ENCODE measurements around the gene NFATC2.

Gene NFATC2

DNA sequence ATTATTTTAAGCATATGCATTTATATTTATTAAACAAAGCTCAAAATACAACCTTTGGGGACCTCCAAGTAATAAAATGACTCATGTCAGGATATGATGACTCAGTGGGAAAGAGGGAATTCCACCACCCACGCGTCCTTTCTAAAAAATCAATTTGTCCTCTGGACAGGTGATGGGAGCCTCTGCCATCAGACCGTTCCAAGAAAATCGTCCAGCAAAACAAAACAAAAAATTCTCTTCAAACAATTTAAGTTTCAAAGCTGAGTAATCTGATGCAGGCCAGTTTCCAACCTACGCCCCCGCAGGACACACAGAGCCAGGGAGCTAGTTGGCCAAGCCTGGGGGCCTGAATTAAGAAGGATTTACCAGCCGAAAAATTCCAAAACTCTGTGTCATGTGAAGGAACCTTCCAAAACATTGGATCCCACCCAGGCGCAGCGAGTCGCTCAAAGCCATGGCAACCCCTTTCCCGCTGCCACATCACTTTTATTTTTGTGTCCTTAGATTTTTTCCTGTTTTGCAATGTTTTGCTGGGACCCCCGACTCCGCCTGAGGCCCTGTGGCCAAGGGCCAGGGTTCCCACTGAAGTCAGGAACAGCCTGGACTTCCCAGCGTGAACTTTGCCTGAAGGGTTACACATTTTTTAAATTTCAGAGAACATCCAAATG is 95.3 kb downstream of the NFATC2 start:
- intact Hi-C loops (cut with DNase I), result no loop called here
- DNase-seq, result peak in 4 of 42 donors; percentile 30 to 70 (median 52)

DNA sequence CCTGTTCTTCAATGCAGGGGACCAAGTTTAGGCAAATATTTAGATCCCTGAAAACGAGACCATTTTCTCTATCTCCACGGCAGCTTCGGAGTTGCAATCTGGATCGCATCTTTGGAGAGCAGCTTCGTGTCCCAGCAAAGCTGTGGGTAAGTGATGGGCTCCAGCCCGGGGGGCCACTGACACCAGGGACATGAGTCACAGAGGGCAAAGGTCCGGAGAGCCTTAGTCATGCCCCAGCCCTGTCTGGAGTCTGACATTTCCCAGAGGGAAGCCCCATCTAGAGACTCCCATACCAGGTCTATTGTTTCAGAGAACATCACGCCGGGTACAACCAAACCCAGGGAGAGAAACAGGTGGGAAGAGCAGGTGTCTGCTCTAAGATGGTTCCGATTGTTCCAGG is 95.9 kb downstream of the NFATC2 start:
- DNase-seq, result no peak
- intact Hi-C loops (cut with DNase I), result no loop called here

DNA sequence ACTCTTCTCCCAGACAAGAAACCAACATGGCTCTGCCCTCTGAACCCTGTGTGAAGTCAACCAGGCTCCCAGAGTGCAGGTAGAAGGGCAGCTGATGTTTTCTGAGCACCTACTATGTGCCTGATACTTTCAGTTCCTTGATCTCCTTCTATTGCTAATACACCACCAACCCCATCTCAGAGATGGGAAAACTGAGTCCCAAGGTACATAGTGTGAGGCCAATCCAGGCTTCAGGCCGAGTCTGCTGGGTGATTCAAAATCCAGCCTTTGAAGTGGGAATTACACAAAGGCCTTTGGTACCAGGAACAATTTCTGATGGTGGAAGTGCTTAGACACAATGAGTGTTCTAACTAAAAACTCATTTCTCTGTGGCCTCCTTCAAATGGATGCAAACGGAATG is 96.3 kb downstream of the NFATC2 start:
- intact Hi-C loops (cut with DNase I), result no loop called here
- no peak for DNase-seq

DNA sequence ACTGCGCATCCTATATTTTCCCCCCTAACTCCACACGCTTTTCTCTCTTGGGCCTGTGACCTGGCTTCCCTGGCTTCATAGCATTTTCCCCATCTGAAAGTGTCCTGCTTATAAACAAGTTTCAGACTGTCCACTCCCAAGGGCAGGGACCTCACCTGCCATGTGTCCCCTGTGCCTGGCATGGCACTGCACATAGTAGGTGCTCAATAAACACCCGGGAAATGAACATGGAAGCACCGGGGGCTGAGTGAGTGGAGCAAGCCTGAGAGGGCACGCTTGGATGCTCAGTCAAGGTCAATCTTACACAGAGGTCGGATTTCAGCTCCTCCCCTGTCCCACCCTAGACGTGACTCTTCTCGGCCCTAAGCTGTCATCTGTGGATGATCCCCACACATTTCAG is 96.9 kb downstream of the NFATC2 start:
- no peak for DNase-seq
- intact Hi-C loops (cut with DNase I), result no loop called here

DNA sequence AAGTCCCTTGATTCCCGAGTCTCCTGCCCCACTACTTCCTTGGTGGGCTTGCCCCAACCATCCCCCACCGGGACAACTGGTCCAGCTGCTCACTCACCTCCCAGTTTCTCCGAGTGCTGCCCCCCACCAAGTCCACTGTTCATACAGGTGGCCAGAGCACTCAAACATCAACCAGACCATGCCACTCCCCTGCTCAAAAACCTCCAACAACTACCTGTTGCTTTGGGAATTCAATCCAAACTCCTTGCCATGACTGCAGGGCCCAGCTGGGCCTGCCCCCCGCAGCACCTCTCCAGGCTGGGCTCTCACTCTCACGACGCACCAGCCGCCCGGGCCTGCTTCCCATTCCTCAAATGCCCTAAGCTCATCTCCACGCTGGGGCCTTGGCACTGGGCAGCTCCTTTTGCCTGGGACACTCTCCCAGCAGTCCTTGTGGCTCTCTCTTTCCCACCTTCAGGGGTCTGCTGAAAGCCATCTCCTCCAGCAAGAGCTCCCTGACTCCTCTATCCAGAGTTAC is 97.5 kb downstream of the NFATC2 start:
- intact Hi-C loops (cut with DNase I), result no loop called here
- no peak for DNase-seq

GRCh38 chr20:51444467-51444866 is 98.1 kb downstream of the NFATC2 start:
- DNase-seq, result no peak
- intact Hi-C loops (cut with DNase I), result no loop called here

DNA sequence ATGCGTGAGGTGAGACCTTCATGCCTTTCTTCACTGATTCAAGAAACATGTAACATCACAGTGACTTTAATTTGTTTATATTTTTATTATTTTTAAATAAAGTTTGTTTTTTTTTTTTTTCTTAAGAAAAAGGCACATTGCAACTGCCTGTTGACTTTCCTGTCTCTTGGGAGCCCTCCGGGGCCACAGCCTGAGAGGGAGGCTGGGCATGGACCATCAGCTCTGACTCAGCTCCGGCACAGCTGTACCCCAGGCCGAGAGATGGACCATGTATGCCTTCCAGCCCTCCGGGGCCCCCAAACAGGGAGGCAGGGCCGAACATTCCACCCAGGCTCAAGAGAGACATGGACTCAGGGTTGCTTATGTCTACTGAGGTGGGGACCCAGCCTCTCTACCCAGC is 99.9 kb downstream of the NFATC2 start:
- DNase-seq, result no peak
- intact Hi-C loops (cut with DNase I), result no loop called here

DNA sequence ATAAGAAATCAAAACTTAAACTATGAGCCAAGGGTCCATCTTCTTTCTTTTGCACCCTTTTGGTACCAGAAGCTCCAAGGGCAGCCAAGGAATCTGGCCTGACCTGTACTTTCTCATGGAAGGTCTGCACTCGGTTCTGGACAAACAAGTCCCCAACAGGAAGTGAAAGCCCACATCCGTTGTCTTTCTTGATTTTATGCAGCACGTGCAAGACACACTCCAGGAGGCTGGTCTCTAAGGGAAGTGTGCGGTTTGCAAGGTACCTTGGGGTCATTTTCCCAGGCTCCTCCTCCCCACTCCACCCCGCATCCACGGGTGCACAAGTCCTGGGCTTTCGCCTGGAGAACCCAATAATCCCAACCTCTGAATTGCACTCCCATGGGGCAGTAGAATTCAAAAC is 101.9 kb downstream of the NFATC2 start:
- DNase-seq, result no peak
- intact Hi-C loops (cut with DNase I), result no loop called here

GRCh38 chr20:51439160-51439689 is 103.3 kb downstream of the NFATC2 start:
- intact Hi-C loops (cut with DNase I), result no loop called here
- DNase-seq, result no peak

DNA sequence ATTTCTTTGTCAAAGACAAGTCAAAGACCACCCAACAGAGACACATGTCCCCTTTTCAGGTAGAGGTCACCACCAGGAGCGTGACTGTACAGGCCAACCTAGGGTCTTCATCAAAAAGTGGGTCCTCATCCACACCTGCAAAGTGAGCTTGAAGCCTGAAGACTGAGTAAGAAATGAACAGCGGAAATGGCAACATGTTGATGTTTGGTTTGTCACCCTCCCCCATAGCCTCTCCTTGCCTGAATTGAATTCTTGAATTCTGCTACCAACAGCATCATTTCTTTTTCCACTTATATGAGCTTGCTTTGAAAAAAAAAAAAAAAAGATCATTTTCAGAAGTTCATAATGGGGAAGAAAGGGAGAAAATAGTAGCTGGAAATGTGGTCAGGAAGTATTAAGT is 104.4 kb downstream of the NFATC2 start:
- DNase-seq, result no peak
- intact Hi-C loops (cut with DNase I), result no loop called here

GRCh38 chr20:51437182-51437924 is 105.2 kb downstream of the NFATC2 start:
- intact Hi-C loops (cut with DNase I), result no loop called here
- no peak for DNase-seq

GRCh38 chr20:51434580-51435247 is 107.8 kb downstream of the NFATC2 start:
- intact Hi-C loops (cut with DNase I), result no loop called here
- no peak for DNase-seq

DNA sequence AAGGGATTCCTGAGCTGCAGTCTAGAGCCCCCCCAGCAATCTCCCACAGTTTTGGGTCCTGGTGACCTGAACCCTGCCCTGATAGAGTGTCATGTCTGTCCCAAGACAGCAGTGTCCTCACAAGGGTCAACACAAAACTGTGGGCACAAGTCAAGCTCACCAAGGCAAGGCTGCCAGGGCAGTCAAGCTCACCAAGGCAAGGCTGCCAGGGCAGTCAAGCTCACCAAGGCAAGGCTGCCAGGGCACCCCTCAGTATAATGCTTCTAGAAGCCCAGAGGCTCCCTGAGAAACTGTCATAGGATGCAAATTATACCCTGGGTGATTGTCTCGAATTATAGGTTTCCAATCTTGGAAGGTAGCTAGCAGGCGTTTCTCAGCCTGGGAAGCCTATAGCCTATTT is 108.5 kb downstream of the NFATC2 start:
- intact Hi-C loops (cut with DNase I), result no loop called here
- no peak for DNase-seq

DNA sequence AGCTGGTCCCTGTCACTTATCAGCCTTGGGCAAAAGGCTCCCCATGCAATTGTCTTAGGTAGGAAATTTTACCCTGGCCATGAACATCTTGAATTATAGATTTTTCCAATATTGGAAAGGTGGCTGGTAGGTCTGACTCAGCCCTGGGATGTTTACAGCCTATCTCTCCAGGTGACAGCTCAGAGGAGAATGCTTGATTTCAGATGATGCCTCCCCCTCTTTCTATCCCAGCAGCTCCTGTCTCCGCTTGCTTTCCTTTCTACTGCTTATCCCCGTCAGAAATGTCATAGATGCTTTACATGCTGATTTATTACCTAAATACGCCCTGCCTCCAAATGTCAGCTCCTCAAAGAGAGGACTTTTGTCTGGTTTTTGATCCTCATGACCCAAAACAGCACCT is 109.6 kb downstream of the NFATC2 start:
- peak in 17 of 42 donors; percentile 25 to 87 (median 50) for DNase-seq
- intact Hi-C loops (cut with DNase I), result no loop called here

- intact Hi-C loops (cut with DNase I), result no loop called here
- no peak for DNase-seq
These were observed 110.2 kb downstream of the NFATC2 start for GRCh38 chr20:51432251-51432784.

DNA sequence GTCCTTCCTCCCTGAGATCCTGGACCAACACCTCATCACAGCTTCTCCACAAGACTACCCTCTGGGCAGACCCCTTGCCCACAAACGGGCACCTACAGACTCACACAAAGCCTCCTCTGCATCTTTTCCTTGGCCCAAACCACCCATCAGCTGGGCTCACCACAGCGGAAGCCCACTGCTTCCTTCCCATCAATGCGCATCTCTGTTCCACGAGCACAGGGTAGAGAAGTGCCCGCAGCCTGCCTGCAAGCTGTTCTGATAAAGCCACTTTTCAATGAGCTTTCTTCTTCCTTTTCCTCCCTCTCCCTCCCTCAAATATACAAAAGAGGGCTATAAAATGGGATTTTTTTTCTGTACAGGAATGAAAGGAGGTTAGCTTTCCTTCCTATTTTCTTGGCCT is 111.2 kb downstream of the NFATC2 start:
- DNase-seq, result peak in 1 of 42 donors; percentile 34
- intact Hi-C loops (cut with DNase I), result no loop called here

DNA sequence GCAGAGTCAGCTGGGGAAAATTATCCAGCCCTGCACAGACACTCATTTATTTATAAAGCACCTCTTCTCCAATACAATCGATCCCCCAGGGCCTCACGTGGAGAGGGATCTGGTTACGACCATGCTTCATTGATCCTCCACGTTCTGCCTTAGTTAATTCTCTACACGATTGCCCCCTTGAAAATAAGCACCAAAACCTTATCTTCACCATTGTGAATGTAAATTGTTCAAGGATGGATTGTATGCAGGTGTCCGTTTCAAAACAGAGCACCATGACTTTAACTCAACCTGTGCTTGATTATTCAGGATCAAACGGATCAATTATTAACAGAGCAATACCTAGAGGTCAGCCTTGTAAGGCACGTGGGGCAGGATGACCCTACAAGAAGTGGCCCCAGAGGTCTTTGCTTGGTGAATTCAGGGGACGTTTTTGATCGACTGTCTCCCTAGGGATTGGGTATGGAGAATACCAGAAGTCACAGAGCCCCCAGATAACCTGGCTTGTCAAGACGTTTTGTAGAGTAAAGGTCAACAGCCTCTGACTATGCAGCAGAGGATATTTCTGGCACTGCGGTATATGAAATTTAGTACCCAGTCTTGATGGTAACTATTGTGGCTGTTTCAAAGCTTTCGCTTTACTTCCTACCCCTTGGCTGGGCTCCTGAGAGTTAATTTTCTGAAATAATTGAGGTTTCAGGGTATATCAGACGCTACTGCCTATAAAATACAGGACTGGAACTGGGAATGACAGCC is 112.1 kb downstream of the NFATC2 start:
- DNase-seq, result no peak
- intact Hi-C loops (cut with DNase I), result no loop called here

DNA sequence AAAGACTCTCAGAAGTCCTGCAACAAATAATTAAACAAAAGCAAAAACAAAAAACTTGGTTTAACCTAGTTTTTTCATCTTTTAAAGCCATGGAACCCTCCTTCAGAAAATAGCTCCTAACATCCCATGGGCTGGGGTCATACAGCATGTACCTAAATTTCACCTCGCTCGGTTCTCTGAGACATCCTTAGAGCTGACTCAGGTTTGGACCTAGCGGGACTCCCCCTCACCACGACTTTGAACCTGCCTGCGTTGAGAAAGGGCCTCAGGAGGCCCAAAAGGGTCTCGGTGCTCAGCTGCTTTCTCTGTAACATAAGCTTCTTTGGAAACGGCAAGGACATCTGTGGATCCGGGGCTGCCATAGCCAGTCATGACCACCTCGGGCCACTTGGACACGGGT is 112.8 kb downstream of the NFATC2 start:
- intact Hi-C loops (cut with DNase I), result no loop called here
- no peak for DNase-seq

DNA sequence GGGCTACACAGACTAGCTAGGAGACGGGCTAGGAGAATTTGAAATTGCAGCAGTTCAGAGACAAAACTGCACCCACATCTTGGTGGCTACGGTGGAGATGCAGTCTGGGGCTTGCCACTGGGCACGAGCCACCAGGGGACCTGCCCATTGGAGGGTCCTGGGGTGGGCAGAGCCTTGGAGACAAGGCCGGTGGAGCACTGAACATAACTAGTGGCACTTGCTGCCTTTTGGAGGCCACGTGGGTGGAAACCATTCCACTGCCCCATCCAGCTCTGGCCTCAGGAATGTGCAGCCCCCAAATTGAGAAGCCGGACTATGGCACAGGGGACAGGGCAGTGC is 113.4 kb downstream of the NFATC2 start:
- intact Hi-C loops (cut with DNase I), result no loop called here
- DNase-seq, result no peak
